Measurements from ENCODE around the gene ARHGEF5.
"Not testable (repeated sequence)": the region's sequence is repeated elsewhere in the genome, so short reads cannot be mapped to it uniquely, and the experiment has no call there.

Gene ARHGEF5

DNA sequence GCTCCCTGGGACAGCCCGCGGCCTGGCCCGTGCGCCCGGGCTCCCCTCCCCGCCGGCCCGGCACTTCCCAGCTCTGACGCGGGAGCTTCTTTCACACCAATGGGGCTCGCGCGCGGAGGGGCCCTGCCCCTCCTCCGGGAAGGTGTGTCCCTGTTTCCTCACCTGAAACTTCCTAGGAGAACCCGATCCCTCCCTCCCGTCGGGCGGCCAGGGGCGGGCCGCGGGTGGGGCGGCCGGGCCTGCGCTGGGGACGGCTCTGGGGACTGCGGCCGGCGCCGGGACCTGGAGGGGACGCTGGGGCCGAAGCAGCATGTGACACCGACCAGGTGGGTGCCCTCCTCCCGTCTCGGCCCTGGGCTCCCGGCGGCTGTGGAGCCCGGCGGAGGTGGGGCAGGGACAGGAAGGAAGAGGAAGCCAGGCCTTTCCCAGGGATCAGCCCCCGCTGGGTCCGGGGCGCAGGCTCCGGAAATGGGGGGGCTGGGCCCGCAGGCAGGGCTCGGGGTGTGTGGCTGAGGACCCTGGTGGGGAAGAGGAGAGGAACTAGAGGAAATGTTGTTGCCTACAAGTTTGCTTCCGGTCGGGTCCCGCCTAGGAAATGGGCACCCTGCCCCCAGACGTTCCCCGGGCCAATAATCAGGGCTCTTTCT, at the start of gene ARHGEF5:
TSS of gene ARHGEF5 (plus strand) at position 227 of the 647 bp plus-strand sequence. CDS start 7,268 bp downstream, outside the sequence.
- H3K27ac ChIP-seq (ENCODE audit: low read length); H3K27me3 ChIP-seq (ENCODE audit: low read depth, low read length); H3K4me1 ChIP-seq (ENCODE audit: control insufficient read depth in 1 of 2, insufficient read depth in 2 of 2, low read length in 2 of 2); H3K4me3 ChIP-seq (ENCODE audit: low read depth in 1 of 2, low read length in 2 of 2); H3K36me3 ChIP-seq (ENCODE audit: control insufficient read depth in 1 of 2, insufficient read depth in 2 of 2, low read length in 2 of 2); H3K9me3 ChIP-seq (ENCODE audit: control insufficient read depth in 1 of 2, low read length in 2 of 2): not testable (repeated sequence)

DNA sequence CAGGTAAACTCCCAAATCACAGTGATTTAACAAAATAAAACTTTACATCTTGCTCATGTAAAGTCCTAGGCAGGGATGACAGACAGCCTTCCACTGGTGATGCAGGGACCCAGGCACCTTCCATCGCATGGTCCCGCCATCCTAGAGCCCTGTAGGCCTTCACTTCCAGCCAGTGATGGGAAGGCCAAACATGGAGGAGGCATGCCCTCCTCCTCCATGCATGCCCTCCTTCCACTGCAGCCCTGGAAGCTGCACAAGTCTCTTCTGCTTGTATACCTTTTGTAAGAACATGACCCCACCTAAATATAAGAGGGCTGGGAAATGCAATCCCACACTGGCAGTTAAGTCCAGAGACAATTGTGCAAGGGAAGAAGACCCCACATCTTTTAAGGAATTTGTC, 45.5 kb upstream of the ARHGEF5 start:
- H3K9me3 ChIP-seq (ENCODE audit: control insufficient read depth in 1 of 2, low read length in 2 of 2); H3K27ac ChIP-seq (ENCODE audit: low read length); H3K4me3 ChIP-seq (ENCODE audit: low read depth in 1 of 2, low read length in 2 of 2); H3K27me3 ChIP-seq (ENCODE audit: low read depth, low read length); H3K36me3 ChIP-seq (ENCODE audit: control insufficient read depth in 1 of 2, insufficient read depth in 2 of 2, low read length in 2 of 2); H3K4me1 ChIP-seq (ENCODE audit: control insufficient read depth in 1 of 2, insufficient read depth in 2 of 2, low read length in 2 of 2): not testable (repeated sequence)

DNA sequence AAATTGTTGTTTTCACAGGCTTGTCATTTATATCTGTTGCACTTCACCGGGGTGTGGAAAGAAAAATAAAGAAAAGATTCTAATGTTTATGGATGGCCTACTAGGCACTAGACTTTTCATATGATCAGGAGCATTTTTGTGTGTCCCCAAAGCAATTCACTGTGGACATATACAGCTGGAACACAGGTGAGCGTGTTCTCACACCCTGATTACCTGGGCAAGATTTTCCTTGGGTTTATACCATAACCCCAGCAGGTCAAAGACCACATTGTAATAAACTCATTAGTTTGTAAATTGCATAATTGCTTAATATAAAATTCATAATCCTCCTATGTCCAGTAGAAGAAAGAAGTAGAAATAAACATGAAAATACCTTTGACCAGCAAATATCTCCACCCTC, 44.0 kb upstream of the ARHGEF5 start:
- not testable (repeated sequence) for H3K27me3 ChIP-seq (ENCODE audit: low read depth, low read length); H3K9me3 ChIP-seq (ENCODE audit: control insufficient read depth in 1 of 2, low read length in 2 of 2); H3K4me3 ChIP-seq (ENCODE audit: low read depth in 1 of 2, low read length in 2 of 2); H3K36me3 ChIP-seq (ENCODE audit: control insufficient read depth in 1 of 2, insufficient read depth in 2 of 2, low read length in 2 of 2); H3K27ac ChIP-seq (ENCODE audit: low read length); H3K4me1 ChIP-seq (ENCODE audit: control insufficient read depth in 1 of 2, insufficient read depth in 2 of 2, low read length in 2 of 2)

DNA sequence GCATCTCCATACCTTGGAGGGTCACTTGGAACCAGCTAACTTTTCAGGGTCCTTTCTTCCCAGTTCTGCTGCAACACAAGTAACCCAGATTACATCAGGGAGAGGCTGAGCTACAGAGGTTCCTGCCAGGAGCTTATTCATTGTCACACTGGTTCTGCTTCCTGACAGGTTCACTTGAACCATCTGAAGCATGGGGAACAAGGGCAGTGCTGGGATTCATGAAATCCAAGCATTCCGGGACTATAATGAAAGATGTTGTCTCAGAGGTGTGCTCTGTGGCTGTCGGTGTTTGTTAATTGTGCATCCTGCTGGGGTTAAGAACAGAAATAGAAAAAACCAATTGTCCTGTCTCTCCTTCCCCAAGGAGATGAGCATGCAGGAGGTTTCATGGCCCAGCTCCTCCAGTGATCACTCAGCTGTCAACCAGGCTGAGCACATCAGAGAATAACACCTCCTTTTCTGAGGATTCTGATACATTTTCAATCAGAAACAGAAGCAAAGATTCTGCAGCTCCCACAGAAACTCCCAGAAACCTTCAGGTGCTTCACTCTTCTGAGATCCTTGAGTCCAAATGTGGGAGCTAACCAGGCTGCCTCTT, 43.2 kb upstream of the ARHGEF5 start, which contains the start of gene OR2A1:
TSS of gene OR2A1 (plus strand) at position 548 of the 598 bp plus-strand sequence. CDS start 5,706 bp downstream, outside the sequence.
- H3K4me1 ChIP-seq (ENCODE audit: control insufficient read depth in 1 of 2, insufficient read depth in 2 of 2, low read length in 2 of 2); H3K4me3 ChIP-seq (ENCODE audit: low read depth in 1 of 2, low read length in 2 of 2): not testable (repeated sequence)

DNA sequence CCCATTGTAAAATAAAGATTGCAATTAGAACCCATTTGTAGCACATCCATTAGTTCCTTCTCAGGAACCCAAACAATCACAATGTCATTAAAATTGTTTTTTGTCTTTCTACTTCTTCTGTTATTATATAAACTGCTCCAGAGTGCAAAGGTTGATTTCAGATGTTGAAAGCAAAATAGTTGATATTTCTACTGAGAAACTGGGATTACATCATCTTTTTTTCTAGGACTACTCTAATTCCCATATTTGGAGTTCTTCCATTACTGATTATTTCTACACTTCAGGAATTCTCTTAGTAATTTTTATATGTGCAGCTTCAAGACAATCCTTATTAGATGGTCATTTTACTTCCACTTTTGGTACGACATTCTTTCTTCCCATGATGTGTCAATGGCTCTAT, 37.7 kb upstream of the ARHGEF5 start:
- H3K9me3 ChIP-seq (ENCODE audit: control insufficient read depth in 1 of 2, low read length in 2 of 2); H3K4me1 ChIP-seq (ENCODE audit: control insufficient read depth in 1 of 2, insufficient read depth in 2 of 2, low read length in 2 of 2); H3K27ac ChIP-seq (ENCODE audit: low read length); H3K36me3 ChIP-seq (ENCODE audit: control insufficient read depth in 1 of 2, insufficient read depth in 2 of 2, low read length in 2 of 2); H3K4me3 ChIP-seq (ENCODE audit: low read depth in 1 of 2, low read length in 2 of 2); H3K27me3 ChIP-seq (ENCODE audit: low read depth, low read length): not testable (repeated sequence)

More for the DNA sequence above, 43.2 kb upstream of the ARHGEF5 start, which contains the start of gene OR2A1:
- H3K27me3 ChIP-seq (ENCODE audit: low read depth, low read length); H3K27ac ChIP-seq (ENCODE audit: low read length); H3K36me3 ChIP-seq (ENCODE audit: control insufficient read depth in 1 of 2, insufficient read depth in 2 of 2, low read length in 2 of 2); H3K9me3 ChIP-seq (ENCODE audit: control insufficient read depth in 1 of 2, low read length in 2 of 2): not testable (repeated sequence)

DNA sequence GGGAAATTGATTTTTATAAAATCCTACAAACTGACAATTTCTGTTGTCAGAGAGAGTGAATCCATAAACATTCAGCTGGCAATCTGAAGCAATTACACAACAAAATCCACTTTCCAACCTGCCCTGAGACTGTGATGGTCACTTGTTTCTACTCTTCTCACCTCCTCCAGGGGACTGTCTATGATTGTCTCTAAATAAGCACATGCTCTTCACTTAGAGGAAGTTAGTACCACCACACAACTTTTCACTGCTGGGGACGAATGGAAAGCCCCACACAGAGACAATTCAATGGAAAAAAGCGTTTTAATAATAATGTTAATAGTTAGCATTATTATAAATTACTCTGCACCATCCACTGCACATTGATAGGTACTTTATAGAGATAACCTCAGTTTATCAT, 35.7 kb upstream of the ARHGEF5 start:
- H3K4me1 ChIP-seq (ENCODE audit: control insufficient read depth in 1 of 2, insufficient read depth in 2 of 2, low read length in 2 of 2); H3K27me3 ChIP-seq (ENCODE audit: low read depth, low read length); H3K4me3 ChIP-seq (ENCODE audit: low read depth in 1 of 2, low read length in 2 of 2); H3K27ac ChIP-seq (ENCODE audit: low read length); H3K9me3 ChIP-seq (ENCODE audit: control insufficient read depth in 1 of 2, low read length in 2 of 2); H3K36me3 ChIP-seq (ENCODE audit: control insufficient read depth in 1 of 2, insufficient read depth in 2 of 2, low read length in 2 of 2): not testable (repeated sequence)

DNA sequence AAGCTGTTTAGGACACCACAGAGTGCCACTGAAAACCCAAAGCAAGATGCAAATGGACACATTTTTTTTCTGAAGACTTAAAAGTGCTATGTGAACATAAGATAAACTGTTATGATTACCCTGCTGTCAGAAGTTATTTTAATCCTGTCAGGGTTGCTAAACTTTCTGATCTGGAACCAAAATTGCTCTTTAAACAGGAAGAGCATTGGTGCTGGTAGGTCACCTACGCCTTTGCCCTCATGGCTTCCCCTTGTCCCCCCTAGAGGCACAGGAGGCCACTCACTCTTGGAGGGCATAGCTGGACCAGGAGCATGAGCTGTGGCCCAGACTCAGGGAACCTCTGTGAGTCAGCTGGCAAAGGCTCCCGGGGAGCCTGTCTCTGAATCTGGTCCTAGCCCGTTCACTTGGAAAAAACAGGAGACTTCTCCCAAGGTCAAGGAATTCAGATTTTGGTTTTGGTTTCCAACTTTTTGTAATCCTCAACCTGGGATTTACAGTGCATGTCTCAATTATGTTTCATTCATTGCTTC, 33.5 kb upstream of the ARHGEF5 start:
- H3K4me1 ChIP-seq (ENCODE audit: control insufficient read depth in 1 of 2, insufficient read depth in 2 of 2, low read length in 2 of 2); H3K27ac ChIP-seq (ENCODE audit: low read length); H3K9me3 ChIP-seq (ENCODE audit: control insufficient read depth in 1 of 2, low read length in 2 of 2); H3K27me3 ChIP-seq (ENCODE audit: low read depth, low read length); H3K36me3 ChIP-seq (ENCODE audit: control insufficient read depth in 1 of 2, insufficient read depth in 2 of 2, low read length in 2 of 2); H3K4me3 ChIP-seq (ENCODE audit: low read depth in 1 of 2, low read length in 2 of 2): not testable (repeated sequence)

DNA sequence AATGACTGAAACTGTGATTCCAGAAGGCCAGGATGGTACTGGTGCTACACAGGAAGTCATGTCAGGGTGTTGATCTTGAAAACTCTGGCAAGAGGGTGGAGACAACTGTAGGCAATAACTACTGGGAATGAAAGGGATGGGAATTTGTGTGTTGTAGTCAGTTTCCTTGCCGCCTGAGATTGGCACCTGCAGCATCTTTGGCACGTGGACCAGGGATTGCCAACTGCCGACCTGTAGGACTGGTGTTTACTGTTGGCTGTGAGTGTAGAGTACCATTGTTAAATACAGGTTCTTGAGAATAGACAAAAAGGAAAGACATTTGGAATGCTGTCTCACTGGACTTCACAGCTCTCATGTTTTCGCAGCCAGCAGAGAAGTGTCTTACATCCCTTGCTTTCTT, 31.8 kb upstream of the ARHGEF5 start:
- not testable (repeated sequence) for H3K27ac ChIP-seq (ENCODE audit: low read length); H3K36me3 ChIP-seq (ENCODE audit: control insufficient read depth in 1 of 2, insufficient read depth in 2 of 2, low read length in 2 of 2)

DNA sequence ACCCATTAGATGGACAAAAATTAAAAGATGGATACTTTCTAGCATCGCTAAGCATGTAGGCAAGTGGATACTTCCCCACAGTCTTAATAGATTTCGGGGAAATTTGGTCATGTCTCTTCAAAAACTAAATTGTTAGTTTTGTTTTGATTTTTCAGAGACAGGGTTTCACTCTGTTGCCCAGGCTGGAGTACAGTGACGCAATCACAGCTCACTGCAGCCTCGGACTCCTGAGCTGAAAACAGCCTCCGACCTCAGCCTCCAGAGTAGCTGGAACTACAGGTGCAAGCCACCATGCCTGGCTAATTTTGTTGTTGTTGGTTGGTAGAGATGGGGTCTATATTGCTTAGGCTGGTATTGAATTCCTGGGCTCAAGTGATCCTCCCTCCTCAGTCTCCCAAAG, 29.3 kb upstream of the ARHGEF5 start:
- H3K27me3 ChIP-seq (ENCODE audit: low read depth, low read length); H3K9me3 ChIP-seq (ENCODE audit: control insufficient read depth in 1 of 2, low read length in 2 of 2); H3K4me3 ChIP-seq (ENCODE audit: low read depth in 1 of 2, low read length in 2 of 2); H3K27ac ChIP-seq (ENCODE audit: low read length); H3K4me1 ChIP-seq (ENCODE audit: control insufficient read depth in 1 of 2, insufficient read depth in 2 of 2, low read length in 2 of 2); H3K36me3 ChIP-seq (ENCODE audit: control insufficient read depth in 1 of 2, insufficient read depth in 2 of 2, low read length in 2 of 2): not testable (repeated sequence)

More for the DNA sequence above, 31.8 kb upstream of the ARHGEF5 start:
- not testable (repeated sequence) for H3K4me1 ChIP-seq (ENCODE audit: control insufficient read depth in 1 of 2, insufficient read depth in 2 of 2, low read length in 2 of 2); H3K4me3 ChIP-seq (ENCODE audit: low read depth in 1 of 2, low read length in 2 of 2); H3K9me3 ChIP-seq (ENCODE audit: control insufficient read depth in 1 of 2, low read length in 2 of 2); H3K27me3 ChIP-seq (ENCODE audit: low read depth, low read length)

DNA sequence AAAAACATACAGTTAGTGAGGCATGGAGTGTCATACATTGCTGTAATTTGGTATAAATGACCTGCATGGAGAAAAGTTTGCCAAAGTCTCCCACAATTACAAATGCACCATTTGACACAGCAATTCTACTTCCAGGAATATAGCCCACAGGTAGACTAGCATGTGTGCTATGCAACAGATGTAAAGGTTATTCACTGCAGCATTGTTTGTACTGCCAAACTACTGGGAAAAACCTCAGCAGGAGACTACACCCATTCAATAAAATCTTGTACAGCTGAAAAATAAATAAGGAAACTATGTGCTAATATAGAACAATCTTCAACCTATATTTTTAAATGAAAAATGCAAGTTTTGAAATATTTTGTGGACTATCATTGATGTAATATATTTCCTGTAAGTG, 25.2 kb upstream of the ARHGEF5 start:
- not testable (repeated sequence) for H3K4me3 ChIP-seq (ENCODE audit: low read depth in 1 of 2, low read length in 2 of 2); H3K4me1 ChIP-seq (ENCODE audit: control insufficient read depth in 1 of 2, insufficient read depth in 2 of 2, low read length in 2 of 2); H3K27ac ChIP-seq (ENCODE audit: low read length); H3K36me3 ChIP-seq (ENCODE audit: control insufficient read depth in 1 of 2, insufficient read depth in 2 of 2, low read length in 2 of 2); H3K9me3 ChIP-seq (ENCODE audit: control insufficient read depth in 1 of 2, low read length in 2 of 2); H3K27me3 ChIP-seq (ENCODE audit: low read depth, low read length)

DNA sequence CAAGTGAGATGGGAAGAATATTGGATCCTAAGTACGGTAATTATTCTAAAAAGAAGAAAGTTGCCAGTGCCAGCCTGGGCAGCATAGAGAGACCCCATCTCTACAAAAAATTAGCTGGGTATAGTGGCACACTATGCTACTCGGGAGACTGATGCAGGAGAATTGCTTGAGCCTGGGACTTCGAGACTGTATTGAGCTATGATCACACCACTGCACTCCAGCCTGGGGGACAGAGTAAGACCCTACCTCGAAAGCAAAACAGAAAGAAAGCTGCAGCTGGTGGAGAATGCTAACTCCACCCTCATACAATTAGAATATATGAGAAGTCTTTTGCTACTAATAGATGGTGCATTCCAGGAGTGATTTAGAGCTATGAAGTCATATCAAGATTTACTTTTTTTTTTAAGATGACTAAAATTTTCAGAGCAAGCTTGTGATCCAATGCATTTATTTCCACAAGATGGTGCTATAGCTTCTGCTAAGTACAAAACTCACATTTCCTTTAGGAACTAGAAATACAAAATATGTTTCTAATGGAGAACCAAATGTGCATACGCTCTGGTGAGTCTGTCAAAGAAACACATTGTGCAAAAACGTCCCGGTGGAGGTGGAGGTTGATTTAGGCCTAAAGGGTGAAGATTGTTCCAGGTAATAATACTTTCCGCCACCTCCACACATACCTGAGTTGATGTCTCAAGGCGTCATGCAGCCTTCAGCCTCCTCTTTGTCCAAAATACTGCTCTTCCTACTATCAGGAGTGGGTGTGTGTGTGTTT, 23.8 kb upstream of the ARHGEF5 start:
- H3K36me3 ChIP-seq (ENCODE audit: control insufficient read depth in 1 of 2, insufficient read depth in 2 of 2, low read length in 2 of 2); H3K9me3 ChIP-seq (ENCODE audit: control insufficient read depth in 1 of 2, low read length in 2 of 2); H3K27ac ChIP-seq (ENCODE audit: low read length); H3K27me3 ChIP-seq (ENCODE audit: low read depth, low read length); H3K4me3 ChIP-seq (ENCODE audit: low read depth in 1 of 2, low read length in 2 of 2); H3K4me1 ChIP-seq (ENCODE audit: control insufficient read depth in 1 of 2, insufficient read depth in 2 of 2, low read length in 2 of 2): not testable (repeated sequence)
